HG03439 (cell line): Measurements from ENCODE around the gene SCD.
"Not testable (repeated sequence)": the region's sequence is repeated elsewhere in the genome, so short reads cannot be mapped to it uniquely, and the experiment has no call there.

Experiments used
- ATAC-seq: cut with Tn5 transposase; IDR thresholded peaks from one replicate; pipeline ENCODE4 v1.9.1; 2021; ENCODE audit warnings: mild to moderate bottlenecking, moderate library complexity; ENCODE audit not compliant: unreplicated experiment

Gene SCD

GRCh38 chr10:100346765-100347567, at the start of gene SCD:
TSS of gene SCD (plus strand) at chr10:100347233. CDS start at chr10:100347505, 272 bp downstream.
- ATAC-seq, result peak; percentile 87

GRCh38 chr10:100297242-100297641, 49.8 kb upstream of the SCD start:
- ATAC-seq, result no peak

- ATAC-seq, result not testable (repeated sequence)
Observed at GRCh38 chr10:100301123-100301522, 45.9 kb upstream of the SCD start.

- ATAC-seq, result no peak
Observed at GRCh38 chr10:100303724-100304319, 43.2 kb upstream of the SCD start.

GRCh38 chr10:100304414-100304813, 42.6 kb upstream of the SCD start:
- no peak for ATAC-seq

GRCh38 chr10:100306861-100307260, 40.2 kb upstream of the SCD start:
- ATAC-seq, result no peak

GRCh38 chr10:100307684-100308083, 39.3 kb upstream of the SCD start:
- no peak for ATAC-seq

GRCh38 chr10:100311298-100311697, 35.7 kb upstream of the SCD start:
- no peak for ATAC-seq

- ATAC-seq, result no peak
Observed at GRCh38 chr10:100315615-100316014, 31.4 kb upstream of the SCD start.

GRCh38 chr10:100318207-100318606, 28.8 kb upstream of the SCD start:
- no peak for ATAC-seq

- no peak for ATAC-seq
Observed at GRCh38 chr10:100319707-100320402, 27.2 kb upstream of the SCD start.

GRCh38 chr10:100325158-100325557, 21.9 kb upstream of the SCD start:
- ATAC-seq, result no peak

GRCh38 chr10:100327007-100327717, 19.9 kb upstream of the SCD start:
- peak; percentile 93 for ATAC-seq

- ATAC-seq, result no peak
Observed at GRCh38 chr10:100327718-100328009, 19.4 kb upstream of the SCD start.

GRCh38 chr10:100328198-100328597, 18.8 kb upstream of the SCD start:
- no peak for ATAC-seq

GRCh38 chr10:100330079-100330478, 17.0 kb upstream of the SCD start, which contains the start of gene PKD2L1:
TSS of gene PKD2L1 (minus strand) at chr10:100330228. CDS start at chr10:100330103, 125 bp downstream.
- ATAC-seq, result no peak

GRCh38 chr10:100333106-100333505, 13.9 kb upstream of the SCD start:
- ATAC-seq, result no peak

- ATAC-seq, result no peak
Observed at GRCh38 chr10:100333661-100334440, 13.2 kb upstream of the SCD start.

GRCh38 chr10:100334762-100335161, 12.3 kb upstream of the SCD start:
- no peak for ATAC-seq

- ATAC-seq, result peak; percentile 62
Observed at GRCh38 chr10:100338434-100339036, 8.5 kb upstream of the SCD start.
